ENCODE data around the gene ADARB1. TPM values are rescaled to one million over a fixed set of nuclear protein-coding genes. Genes with fewer than 3 reads are reported as not detected.
"Not testable (repeated sequence)": the region's sequence is repeated elsewhere in the genome, so short reads cannot be mapped to it uniquely, and the experiment has no call there.

Gene ADARB1
- total and polyA plus RNA-seq, 2 experiments from 2014 or later, result 16.0 to 17.3 TPM

DNA sequence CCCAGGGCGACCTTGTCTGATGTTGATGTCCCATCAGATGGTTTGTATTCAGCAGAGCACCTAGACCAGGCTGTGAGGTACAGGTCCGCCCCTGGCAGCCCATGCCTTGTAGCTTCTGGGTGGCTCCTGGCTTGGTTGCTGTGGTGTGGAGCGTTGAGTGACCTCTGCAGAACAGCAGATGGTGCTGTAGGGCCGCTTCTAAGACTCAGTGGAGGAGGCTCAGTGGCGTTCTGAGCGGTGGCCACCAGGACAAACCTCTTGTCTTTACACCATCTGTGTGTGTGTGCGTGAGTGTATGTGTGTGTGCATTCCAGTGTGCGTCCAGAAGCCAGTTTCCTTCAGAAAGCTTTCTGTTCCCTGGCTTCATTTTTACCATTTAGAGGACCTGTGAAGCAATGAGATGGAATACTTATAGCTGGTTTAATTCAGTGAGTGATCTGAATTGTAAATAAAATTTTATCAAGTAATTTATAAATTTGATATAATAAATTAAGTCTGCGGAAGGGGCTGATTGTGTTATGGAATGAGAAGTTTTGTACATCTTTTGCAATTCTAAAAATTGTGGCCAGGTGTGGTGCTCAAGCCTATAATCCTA is 66.1 kb downstream of the ADARB1 start:
- H3K27me3 ChIP-seq, result no peaks in the 10 kb centered on the region
- no peak overlapping the region for H2AFZ ChIP-seq
- H3K79me2 ChIP-seq, result no peaks in the 10 kb centered on the region
- H3K4me2 ChIP-seq, result no peak overlapping the region
- no peak overlapping the region for H3K27ac ChIP-seq
- H3K4me1 ChIP-seq (ENCODE audit: insufficient read depth), result peaks cover 3% of the 10 kb centered on the region
- H3K9me3 ChIP-seq (ENCODE audit: low read depth), result no peaks in the 10 kb centered on the region
- peak; percentile 92 for DNase-seq (ENCODE audit: low spot score)
- TF ChIP-seq EZH2phosphoT487 (IDR thresholded peaks at IDR 0.05; ENCODE audit: low read depth, severe bottlenecking, unreplicated experiment) (no peak), EZH2 (IDR thresholded peaks at IDR 0.05; ENCODE audit: borderline replicate concordance) (no peak)
- TF ChIP-seq, protein P1, sequence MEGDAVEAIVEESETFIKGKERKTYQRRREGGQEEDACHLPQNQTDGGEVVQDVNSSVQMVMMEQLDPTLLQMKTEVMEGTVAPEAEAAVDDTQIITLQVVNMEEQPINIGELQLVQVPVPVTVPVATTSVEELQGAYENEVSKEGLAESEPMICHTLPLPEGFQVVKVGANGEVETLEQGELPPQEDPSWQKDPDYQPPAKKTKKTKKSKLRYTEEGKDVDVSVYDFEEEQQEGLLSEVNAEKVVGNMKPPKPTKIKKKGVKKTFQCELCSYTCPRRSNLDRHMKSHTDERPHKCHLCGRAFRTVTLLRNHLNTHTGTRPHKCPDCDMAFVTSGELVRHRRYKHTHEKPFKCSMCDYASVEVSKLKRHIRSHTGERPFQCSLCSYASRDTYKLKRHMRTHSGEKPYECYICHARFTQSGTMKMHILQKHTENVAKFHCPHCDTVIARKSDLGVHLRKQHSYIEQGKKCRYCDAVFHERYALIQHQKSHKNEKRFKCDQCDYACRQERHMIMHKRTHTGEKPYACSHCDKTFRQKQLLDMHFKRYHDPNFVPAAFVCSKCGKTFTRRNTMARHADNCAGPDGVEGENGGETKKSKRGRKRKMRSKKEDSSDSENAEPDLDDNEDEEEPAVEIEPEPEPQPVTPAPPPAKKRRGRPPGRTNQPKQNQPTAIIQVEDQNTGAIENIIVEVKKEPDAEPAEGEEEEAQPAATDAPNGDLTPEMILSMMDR (IDR thresholded peaks at IDR 0.05; ENCODE audit: poor library complexity), result peak; percentile 85
- no peaks in the 10 kb centered on the region for H3K36me3 ChIP-seq (replicated peaks; ENCODE audit: insufficient read depth, low read depth)
- H3K4me3 ChIP-seq, result no peak overlapping the region
- H3K9me2 ChIP-seq (replicated peaks; ENCODE audit: insufficient read depth), result no peaks in the 10 kb centered on the region
- 24% methylated on average over 9 of the region's 9 CpGs for WGBS (ENCODE audit: low lambda C conversion rate, missing lambda C conversion rate)
- no peaks in the 10 kb centered on the region for H4K20me1 ChIP-seq (ENCODE audit: insufficient read depth, poor library complexity, severe bottlenecking)

DNA sequence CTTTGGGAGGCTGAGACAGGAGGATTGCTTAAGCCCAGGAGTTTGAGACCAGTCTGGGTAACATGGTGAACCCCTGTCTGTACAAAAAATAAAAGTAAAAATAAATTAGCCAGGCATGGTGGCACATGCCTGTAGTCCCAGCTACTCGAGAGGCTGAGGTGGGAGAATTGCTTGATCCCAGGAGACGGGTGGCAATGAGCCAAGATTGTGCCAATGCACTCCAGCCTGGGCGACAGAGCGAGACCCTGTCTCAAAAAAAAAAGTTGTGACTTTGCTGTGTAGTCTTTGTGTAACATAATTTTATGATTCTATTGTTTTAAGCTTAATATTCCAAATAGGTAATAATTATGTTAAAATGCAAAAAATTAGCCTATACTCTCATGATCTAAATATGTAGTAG is 66.6 kb downstream of the ADARB1 start:
- not testable (repeated sequence) for H2AFZ ChIP-seq; H4K20me1 ChIP-seq (ENCODE audit: insufficient read depth, poor library complexity, severe bottlenecking); H3K4me1 ChIP-seq (ENCODE audit: insufficient read depth); H3K27me3 ChIP-seq; H3K9me3 ChIP-seq (ENCODE audit: low read depth); DNase-seq (ENCODE audit: low spot score); H3K79me2 ChIP-seq; H3K27ac ChIP-seq; H3K36me3 ChIP-seq (replicated peaks; ENCODE audit: insufficient read depth, low read depth); H3K4me2 ChIP-seq; H3K4me3 ChIP-seq; H3K9me2 ChIP-seq (replicated peaks; ENCODE audit: insufficient read depth)
- 92% methylated on average over 4 of the region's 4 CpGs for WGBS (ENCODE audit: low lambda C conversion rate, missing lambda C conversion rate)

DNA sequence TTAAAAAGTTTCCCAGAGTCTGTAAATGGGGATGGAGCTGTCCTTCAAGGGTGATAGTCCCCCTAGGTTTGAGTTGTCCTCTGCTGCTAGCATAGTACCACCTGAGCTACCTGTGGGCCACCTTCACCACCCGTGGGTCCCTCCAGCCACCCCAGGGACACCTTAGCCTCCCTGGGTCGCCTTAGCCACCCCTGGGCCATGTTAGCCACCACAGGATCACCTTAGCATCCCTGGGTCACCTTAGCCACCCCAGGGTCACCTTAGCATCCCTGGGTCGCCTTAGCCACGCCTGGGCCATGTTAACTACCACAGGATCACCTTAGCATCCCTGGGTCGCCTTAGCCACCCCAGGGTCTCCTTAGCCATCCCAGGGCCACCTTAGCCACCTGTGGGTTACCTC is 67.1 kb downstream of the ADARB1 start:
- DNase-seq (ENCODE audit: low spot score), result no peak
- H3K4me2 ChIP-seq, result no peak overlapping the region
- H4K20me1 ChIP-seq (ENCODE audit: insufficient read depth, poor library complexity, severe bottlenecking), result no peaks in the 10 kb centered on the region
- H3K36me3 ChIP-seq (replicated peaks; ENCODE audit: insufficient read depth, low read depth), result no peaks in the 10 kb centered on the region
- H3K4me1 ChIP-seq (ENCODE audit: insufficient read depth), result peaks cover 3% of the 10 kb centered on the region
- TF ChIP-seq EZH2phosphoT487 (IDR thresholded peaks at IDR 0.05; ENCODE audit: low read depth, severe bottlenecking, unreplicated experiment), result no peak
- no peak for TF ChIP-seq EZH2 (IDR thresholded peaks at IDR 0.05; ENCODE audit: borderline replicate concordance)
- TF ChIP-seq, protein P1 (IDR thresholded peaks at IDR 0.05; ENCODE audit: poor library complexity), result no peak
- no peaks in the 10 kb centered on the region for H3K9me3 ChIP-seq (ENCODE audit: low read depth)
- no peaks in the 10 kb centered on the region for H3K27me3 ChIP-seq
- H3K4me3 ChIP-seq, result no peak overlapping the region
- no peaks in the 10 kb centered on the region for H3K79me2 ChIP-seq
- WGBS (ENCODE audit: low lambda C conversion rate, missing lambda C conversion rate), result 96% methylated on average over 5 of the region's 5 CpGs
- H2AFZ ChIP-seq, result no peak overlapping the region
- H3K27ac ChIP-seq, result no peak overlapping the region
- no peaks in the 10 kb centered on the region for H3K9me2 ChIP-seq (replicated peaks; ENCODE audit: insufficient read depth)

DNA sequence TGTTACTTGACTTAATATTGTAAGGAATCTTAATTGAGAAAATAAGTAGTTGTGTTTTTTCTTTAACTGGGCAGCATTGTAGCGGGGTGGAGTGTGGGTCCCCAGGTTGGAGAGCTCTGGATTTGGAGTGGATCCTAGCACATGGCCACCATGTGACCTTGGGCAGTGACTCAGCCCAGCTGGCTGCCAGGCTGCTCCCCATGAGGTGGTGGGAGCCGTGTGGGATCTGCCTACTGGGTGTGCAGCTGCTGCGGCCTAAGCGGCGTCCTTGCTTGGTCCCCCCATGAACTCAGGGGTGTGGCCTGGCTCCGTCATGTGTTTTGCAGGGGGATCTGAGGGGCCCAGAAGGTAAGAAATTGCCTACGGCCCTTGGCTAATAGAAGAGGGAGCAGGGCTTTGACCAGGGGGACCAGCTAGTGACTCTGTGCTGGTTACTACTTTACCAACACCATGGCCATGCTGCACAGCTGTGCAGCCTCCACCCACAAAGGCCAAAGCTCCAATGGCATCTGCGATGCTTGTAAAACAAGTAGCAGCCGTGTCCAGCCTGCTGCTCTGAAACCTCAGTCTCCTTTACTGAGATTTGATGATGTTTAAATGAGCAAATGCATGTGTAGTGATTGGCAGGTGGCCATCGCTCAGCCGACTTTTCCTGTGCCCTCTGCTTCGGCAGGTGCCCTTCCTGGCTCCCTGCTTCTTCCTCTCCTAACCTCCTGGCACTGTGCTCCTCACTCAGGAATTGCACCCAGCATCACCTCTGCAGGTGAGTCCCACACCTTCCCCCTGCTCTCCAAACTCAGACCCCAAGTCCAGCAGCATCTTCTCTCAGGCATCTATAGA is 68.3 kb downstream of the ADARB1 start:
- no peak overlapping the region for H2AFZ ChIP-seq
- no peak overlapping the region for H3K27ac ChIP-seq
- TF ChIP-seq, protein P1 (IDR thresholded peaks at IDR 0.05; ENCODE audit: poor library complexity), result no peak
- TF ChIP-seq EZH2phosphoT487 (IDR thresholded peaks at IDR 0.05; ENCODE audit: low read depth, severe bottlenecking, unreplicated experiment), result no peak
- TF ChIP-seq EZH2 (IDR thresholded peaks at IDR 0.05; ENCODE audit: borderline replicate concordance), result no peak
- no peak overlapping the region for H3K4me3 ChIP-seq
- H3K4me2 ChIP-seq, result no peak overlapping the region
- H4K20me1 ChIP-seq (ENCODE audit: insufficient read depth, poor library complexity, severe bottlenecking), result no peaks in the 10 kb centered on the region
- H3K9me2 ChIP-seq (replicated peaks; ENCODE audit: insufficient read depth), result no peaks in the 10 kb centered on the region
- peaks cover 3% of the 10 kb centered on the region for H3K4me1 ChIP-seq (ENCODE audit: insufficient read depth)
- no peaks in the 10 kb centered on the region for H3K27me3 ChIP-seq
- H3K36me3 ChIP-seq (replicated peaks; ENCODE audit: insufficient read depth, low read depth), result no peaks in the 10 kb centered on the region
- H3K9me3 ChIP-seq (ENCODE audit: low read depth), result no peaks in the 10 kb centered on the region
- H3K79me2 ChIP-seq, result no peaks in the 10 kb centered on the region
- no peak for DNase-seq (ENCODE audit: low spot score)
- WGBS (ENCODE audit: low lambda C conversion rate, missing lambda C conversion rate), result 84% methylated on average over 12 of the region's 12 CpGs
